ENCODE measurements around the gene MLPH. TPM values are rescaled to one million over a fixed set of nuclear protein-coding genes. Genes with fewer than 3 reads are reported as not detected.
A peak's percentile ranks its signal among the peaks of the same experiment; 100 is the strongest.

The MLPH gene
- total RNA-seq, 1 donor from 2014 or later, result 22.5 TPM

- no peaks in the 10 kb centered on the region for H3K9me3 Mint-ChIP-seq (ENCODE audit: unreplicated experiment)
- no peaks in the 10 kb centered on the region for H3K36me3 Mint-ChIP-seq (ENCODE audit: unreplicated experiment)
- H3K4me3 Mint-ChIP-seq (ENCODE audit: unreplicated experiment), result no peak overlapping the region
- no peak for DNase-seq (ENCODE audit: extremely low spot score, unreplicated experiment)
- H3K27ac Mint-ChIP-seq (ENCODE audit: unreplicated experiment), result peak overlapping the region; percentile 69
- H3K27me3 Mint-ChIP-seq (ENCODE audit: unreplicated experiment), result no peaks in the 10 kb centered on the region
- H3K4me1 Mint-ChIP-seq (ENCODE audit: unreplicated experiment), result peaks cover 41% of the 10 kb centered on the region
- TF ChIP-seq CTCF (IDR thresholded peaks at IDR 0.05), result peak; percentile 46
Observed at GRCh38 chr2:237600205-237600846, 113.3 kb downstream of the MLPH start.

GRCh38 chr2:237601453-237602116 lies 114.5 kb downstream of the MLPH start:
- no peak for DNase-seq (ENCODE audit: extremely low spot score, unreplicated experiment)
- no peak overlapping the region for H3K27ac Mint-ChIP-seq (ENCODE audit: unreplicated experiment)
- peaks cover 34% of the 10 kb centered on the region for H3K4me1 Mint-ChIP-seq (ENCODE audit: unreplicated experiment)
- no peaks in the 10 kb centered on the region for H3K36me3 Mint-ChIP-seq (ENCODE audit: unreplicated experiment)
- no peaks in the 10 kb centered on the region for H3K27me3 Mint-ChIP-seq (ENCODE audit: unreplicated experiment)
- TF ChIP-seq CTCF (IDR thresholded peaks at IDR 0.05), result no peak
- no peaks in the 10 kb centered on the region for H3K9me3 Mint-ChIP-seq (ENCODE audit: unreplicated experiment)
- no peak overlapping the region for H3K4me3 Mint-ChIP-seq (ENCODE audit: unreplicated experiment)

GRCh38 chr2:237602409-237602808 lies 115.4 kb downstream of the MLPH start:
- H3K27me3 Mint-ChIP-seq (ENCODE audit: unreplicated experiment), result no peaks in the 10 kb centered on the region
- no peak for DNase-seq (ENCODE audit: extremely low spot score, unreplicated experiment)
- no peak overlapping the region for H3K4me3 Mint-ChIP-seq (ENCODE audit: unreplicated experiment)
- H3K9me3 Mint-ChIP-seq (ENCODE audit: unreplicated experiment), result no peaks in the 10 kb centered on the region
- no peak for TF ChIP-seq CTCF (IDR thresholded peaks at IDR 0.05)
- H3K36me3 Mint-ChIP-seq (ENCODE audit: unreplicated experiment), result no peaks in the 10 kb centered on the region
- no peak overlapping the region for H3K27ac Mint-ChIP-seq (ENCODE audit: unreplicated experiment)
- H3K4me1 Mint-ChIP-seq (ENCODE audit: unreplicated experiment), result peaks cover 34% of the 10 kb centered on the region

GRCh38 chr2:237603049-237603717 lies 116.1 kb downstream of the MLPH start:
- H3K36me3 Mint-ChIP-seq (ENCODE audit: unreplicated experiment), result no peaks in the 10 kb centered on the region
- no peak overlapping the region for H3K4me3 Mint-ChIP-seq (ENCODE audit: unreplicated experiment)
- no peak for TF ChIP-seq CTCF (IDR thresholded peaks at IDR 0.05)
- H3K4me1 Mint-ChIP-seq (ENCODE audit: unreplicated experiment), result peaks cover 34% of the 10 kb centered on the region
- no peaks in the 10 kb centered on the region for H3K9me3 Mint-ChIP-seq (ENCODE audit: unreplicated experiment)
- H3K27ac Mint-ChIP-seq (ENCODE audit: unreplicated experiment), result peak overlapping the region; percentile 86
- no peaks in the 10 kb centered on the region for H3K27me3 Mint-ChIP-seq (ENCODE audit: unreplicated experiment)
- no peak for DNase-seq (ENCODE audit: extremely low spot score, unreplicated experiment)

- Mint-ChIP-seq H3K9me3 (ENCODE audit: unreplicated experiment) (no peaks in the 10 kb centered on the region), H3K27ac (ENCODE audit: unreplicated experiment) (peak overlapping the region; percentile 86), H3K27me3 (ENCODE audit: unreplicated experiment) (no peaks in the 10 kb centered on the region), H3K4me1 (ENCODE audit: unreplicated experiment) (peaks cover 32% of the 10 kb centered on the region), H3K4me3 (ENCODE audit: unreplicated experiment) (no peak overlapping the region), H3K36me3 (ENCODE audit: unreplicated experiment) (no peaks in the 10 kb centered on the region)
- DNase-seq (ENCODE audit: extremely low spot score, unreplicated experiment), result no peak
- no peak for TF ChIP-seq CTCF (IDR thresholded peaks at IDR 0.05)
Observed at GRCh38 chr2:237603718-237604362, 116.8 kb downstream of the MLPH start.

All from osteocyte (in vitro differentiated cells).